ENCODE measurements around the gene VPS51. TPM values are rescaled to one million over a fixed set of nuclear protein-coding genes. Genes with fewer than 3 reads are reported as not detected.

VPS51 gene
- polyA plus RNA-seq, 1 donor from 2014 or later: 230 TPM

- H3K9me2 ChIP-seq (ENCODE audit: insufficient read depth, low read length): no peaks in the 10 kb centered on the region
- H2AFZ ChIP-seq (ENCODE audit: low read depth, low read length): no peak overlapping the region
- H3K4me3 ChIP-seq (ENCODE audit: low read length): no peak overlapping the region
- no peak overlapping the region for H3K27ac ChIP-seq (ENCODE audit: low read length)
- no peaks in the 10 kb centered on the region for H3K9me3 ChIP-seq (ENCODE audit: low read length)
- TF ChIP-seq EZH2 (IDR thresholded peaks at IDR 0.05; ENCODE audit: borderline replicate concordance, insufficient read depth, low read length, poor library complexity, severe bottlenecking) (no peak), EP300 (conservative IDR thresholded peaks at IDR 0.05; ENCODE audit: poor library complexity, severe bottlenecking) (no peak), MXI1 (conservative IDR thresholded peaks at IDR 0.05; ENCODE audit: poor library complexity, severe bottlenecking) (no peak), CTCF (IDR thresholded peaks at IDR 0.05; ENCODE audit: poor library complexity, severe bottlenecking) (no peak), SMC3 (conservative IDR thresholded peaks at IDR 0.05; ENCODE audit: poor library complexity) (no peak), REST (IDR thresholded peaks at IDR 0.05; ENCODE audit: borderline replicate concordance) (no peak), RAD21 (conservative IDR thresholded peaks at IDR 0.05) (no peak), POLR2AphosphoS5 (IDR thresholded peaks at IDR 0.05) (no peak), TAF1 (IDR thresholded peaks at IDR 0.05; ENCODE audit: low read depth) (no peak)
- no peaks in the 10 kb centered on the region for H3K36me3 ChIP-seq (ENCODE audit: insufficient read depth, low read length)
- no peaks in the 10 kb centered on the region for H3F3A ChIP-seq (ENCODE audit: insufficient read depth, low read length, poor library complexity, severe bottlenecking)
- H3K79me2 ChIP-seq (replicated peaks; ENCODE audit: insufficient read depth, low read length): no peaks in the 10 kb centered on the region
- H4K20me1 ChIP-seq (ENCODE audit: insufficient read depth): no peaks in the 10 kb centered on the region
- H3K9ac ChIP-seq (ENCODE audit: low read length): no peak overlapping the region
- H3K27me3 ChIP-seq (ENCODE audit: insufficient read depth, low read depth, low read length): no peaks in the 10 kb centered on the region
- no peak overlapping the region for H3K4me2 ChIP-seq (ENCODE audit: low read length)
Observed at GRCh38 chr11:65055538-65055937, 40.5 kb upstream of the VPS51 start.

GRCh38 chr11:65056999-65057398 lies 39.0 kb upstream of the VPS51 start:
- Histone ChIP-seq H3K4me2 (ENCODE audit: low read length) (no peak overlapping the region), H3K36me3 (ENCODE audit: insufficient read depth, low read length) (no peaks in the 10 kb centered on the region), H2AFZ (ENCODE audit: low read depth, low read length) (no peak overlapping the region), H3K79me2 (replicated peaks; ENCODE audit: insufficient read depth, low read length) (no peaks in the 10 kb centered on the region), H3K9ac (ENCODE audit: low read length) (no peak overlapping the region), H3K4me3 (ENCODE audit: low read length) (no peak overlapping the region), H3K9me2 (ENCODE audit: insufficient read depth, low read length) (no peaks in the 10 kb centered on the region), H3F3A (ENCODE audit: insufficient read depth, low read length, poor library complexity, severe bottlenecking) (no peaks in the 10 kb centered on the region), H3K9me3 (ENCODE audit: low read length) (no peaks in the 10 kb centered on the region), H4K20me1 (ENCODE audit: insufficient read depth) (no peaks in the 10 kb centered on the region), H3K27ac (ENCODE audit: low read length) (no peak overlapping the region), H3K27me3 (ENCODE audit: insufficient read depth, low read depth, low read length) (no peaks in the 10 kb centered on the region)
- no peak for TF ChIP-seq SMC3 (conservative IDR thresholded peaks at IDR 0.05; ENCODE audit: poor library complexity)
- no peak for TF ChIP-seq CTCF (IDR thresholded peaks at IDR 0.05; ENCODE audit: poor library complexity, severe bottlenecking)
- TF ChIP-seq REST (IDR thresholded peaks at IDR 0.05; ENCODE audit: borderline replicate concordance): no peak
- TF ChIP-seq TAF1 (IDR thresholded peaks at IDR 0.05; ENCODE audit: low read depth): no peak
- no peak for TF ChIP-seq RAD21 (conservative IDR thresholded peaks at IDR 0.05)
- TF ChIP-seq EP300 (conservative IDR thresholded peaks at IDR 0.05; ENCODE audit: poor library complexity, severe bottlenecking): no peak
- TF ChIP-seq MXI1 (conservative IDR thresholded peaks at IDR 0.05; ENCODE audit: poor library complexity, severe bottlenecking): no peak
- TF ChIP-seq EZH2 (IDR thresholded peaks at IDR 0.05; ENCODE audit: borderline replicate concordance, insufficient read depth, low read length, poor library complexity, severe bottlenecking): no peak
- no peak for TF ChIP-seq POLR2AphosphoS5 (IDR thresholded peaks at IDR 0.05)

All from neural cell (in vitro differentiated cells).